ENCODE measurements around the gene TAGLN2. TPM values are rescaled to one million over a fixed set of nuclear protein-coding genes. Genes with fewer than 3 reads are reported as not detected.

TAGLN2 gene
- total and polyA plus RNA-seq, 10 of the 15 experiments (the other 5 are each of a cell fraction or from before 2014, with no cell fraction given): 155 to 611 (median 363) TPM

DNA sequence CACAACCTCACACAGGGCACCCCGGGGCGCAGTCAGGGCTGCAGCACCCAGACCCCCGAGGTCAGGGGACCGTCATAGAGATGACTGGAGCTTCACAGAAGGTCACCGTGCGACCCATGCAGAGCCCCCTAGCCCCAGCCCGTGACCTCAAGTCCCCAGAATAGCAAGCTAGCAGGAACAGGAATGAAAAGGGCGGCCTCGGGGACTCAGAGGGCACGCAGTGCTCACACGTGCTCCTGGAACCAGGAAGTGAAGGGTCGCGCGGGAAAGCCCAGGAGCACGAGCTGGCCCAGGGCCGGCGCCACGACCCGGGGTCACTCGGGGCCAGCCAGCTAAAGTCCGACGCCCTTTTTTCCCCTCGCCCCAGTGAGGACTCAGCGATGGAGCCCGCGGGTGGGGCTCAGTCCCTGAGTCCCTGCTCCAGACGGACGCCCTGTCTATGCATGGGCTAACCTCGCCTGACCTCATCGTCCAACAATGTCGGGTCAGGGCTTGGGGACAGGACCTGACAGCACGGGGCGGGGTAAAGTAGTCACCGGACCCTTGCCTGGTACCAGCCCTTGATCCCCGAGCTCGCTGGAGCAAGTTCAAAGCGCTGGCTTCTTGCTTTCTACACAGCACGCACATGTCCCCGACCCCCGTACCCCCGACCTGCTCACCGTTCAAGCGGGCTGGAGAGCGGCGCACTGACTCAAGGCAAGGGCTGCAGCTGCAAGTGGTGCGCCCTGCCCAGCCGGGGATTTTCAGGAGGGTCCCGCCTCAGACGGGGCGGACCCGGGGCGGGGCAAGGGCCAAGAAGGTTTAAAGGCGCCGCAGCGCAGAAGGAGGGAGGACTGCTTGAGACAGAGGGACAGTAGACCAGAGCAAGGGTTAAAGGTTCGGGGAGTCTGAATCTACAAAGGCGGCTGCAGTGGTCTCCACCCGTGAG lies at the start of gene TAGLN2 (continued):
- TF ChIP-seq ZNF217 (IDR thresholded peaks at IDR 0.05) (no peak), RCOR1 (conservative IDR thresholded peaks at IDR 0.05; ENCODE audit: low read depth, low read length) (no peak), MTA3 (IDR thresholded peaks at IDR 0.05; ENCODE audit: borderline replicate concordance, low read length) (no peak), SPI1 (IDR thresholded peaks at IDR 0.05; ENCODE audit: borderline replicate concordance, insufficient read depth, low read depth, low read length) (peak; percentile 16; the same call in 1 of the 2 replicates), STAT3 (IDR thresholded peaks at IDR 0.05; ENCODE audit: low read depth, low read length) (no peak), CUX1 (IDR thresholded peaks at IDR 0.05; ENCODE audit: insufficient replicate concordance, low read depth, low read length) (no peak), MAX (IDR thresholded peaks at IDR 0.05; ENCODE audit: low read depth, low read length) (peak; percentile 80), IKZF1 (conservative IDR thresholded peaks at IDR 0.05) (no peak; the same call in none of the 2 replicates), ZNF207 (IDR thresholded peaks at IDR 0.05; ENCODE audit: borderline replicate concordance) (0 out of 2 replicates have a peak, but pooled peaks have one; percentile 34), NR2F1 (conservative IDR thresholded peaks at IDR 0.05) (peak; percentile 80), POU2F2 (IDR thresholded peaks at IDR 0.05; ENCODE audit: borderline replicate concordance, low read depth, low read length) (peak; percentile 91; the same call in 2 of the 3 replicates), POLR2AphosphoS5 (IDR thresholded peaks at IDR 0.05; ENCODE audit: low read length) (peak; percentile 98), LARP7 (IDR thresholded peaks at IDR 0.05) (peak; percentile 81), WRNIP1 (IDR thresholded peaks at IDR 0.05; ENCODE audit: borderline replicate concordance, low read depth, low read length) (no peak), ZNF24 (IDR thresholded peaks at IDR 0.05) (no peak), CREB1 (IDR thresholded peaks at IDR 0.05; ENCODE audit: low read depth) (no peak; the same call in 1 of the 2 replicates)
- TF ChIP-seq, protein P1, sequence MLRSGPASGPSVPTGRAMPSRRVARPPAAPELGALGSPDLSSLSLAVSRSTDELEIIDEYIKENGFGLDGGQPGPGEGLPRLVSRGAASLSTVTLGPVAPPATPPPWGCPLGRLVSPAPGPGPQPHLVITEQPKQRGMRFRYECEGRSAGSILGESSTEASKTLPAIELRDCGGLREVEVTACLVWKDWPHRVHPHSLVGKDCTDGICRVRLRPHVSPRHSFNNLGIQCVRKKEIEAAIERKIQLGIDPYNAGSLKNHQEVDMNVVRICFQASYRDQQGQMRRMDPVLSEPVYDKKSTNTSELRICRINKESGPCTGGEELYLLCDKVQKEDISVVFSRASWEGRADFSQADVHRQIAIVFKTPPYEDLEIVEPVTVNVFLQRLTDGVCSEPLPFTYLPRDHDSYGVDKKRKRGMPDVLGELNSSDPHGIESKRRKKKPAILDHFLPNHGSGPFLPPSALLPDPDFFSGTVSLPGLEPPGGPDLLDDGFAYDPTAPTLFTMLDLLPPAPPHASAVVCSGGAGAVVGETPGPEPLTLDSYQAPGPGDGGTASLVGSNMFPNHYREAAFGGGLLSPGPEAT (IDR thresholded peaks at IDR 0.05; ENCODE audit: low read depth): peak; percentile 87
- TF ChIP-seq, protein P2, sequence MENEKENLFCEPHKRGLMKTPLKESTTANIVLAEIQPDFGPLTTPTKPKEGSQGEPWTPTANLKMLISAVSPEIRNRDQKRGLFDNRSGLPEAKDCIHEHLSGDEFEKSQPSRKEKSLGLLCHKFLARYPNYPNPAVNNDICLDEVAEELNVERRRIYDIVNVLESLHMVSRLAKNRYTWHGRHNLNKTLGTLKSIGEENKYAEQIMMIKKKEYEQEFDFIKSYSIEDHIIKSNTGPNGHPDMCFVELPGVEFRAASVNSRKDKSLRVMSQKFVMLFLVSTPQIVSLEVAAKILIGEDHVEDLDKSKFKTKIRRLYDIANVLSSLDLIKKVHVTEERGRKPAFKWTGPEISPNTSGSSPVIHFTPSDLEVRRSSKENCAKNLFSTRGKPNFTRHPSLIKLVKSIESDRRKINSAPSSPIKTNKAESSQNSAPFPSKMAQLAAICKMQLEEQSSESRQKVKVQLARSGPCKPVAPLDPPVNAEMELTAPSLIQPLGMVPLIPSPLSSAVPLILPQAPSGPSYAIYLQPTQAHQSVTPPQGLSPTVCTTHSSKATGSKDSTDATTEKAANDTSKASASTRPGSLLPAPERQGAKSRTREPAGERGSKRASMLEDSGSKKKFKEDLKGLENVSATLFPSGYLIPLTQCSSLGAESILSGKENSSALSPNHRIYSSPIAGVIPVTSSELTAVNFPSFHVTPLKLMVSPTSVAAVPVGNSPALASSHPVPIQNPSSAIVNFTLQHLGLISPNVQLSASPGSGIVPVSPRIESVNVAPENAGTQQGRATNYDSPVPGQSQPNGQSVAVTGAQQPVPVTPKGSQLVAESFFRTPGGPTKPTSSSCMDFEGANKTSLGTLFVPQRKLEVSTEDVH (IDR thresholded peaks at IDR 0.05; ENCODE audit: low read depth, partially characterized antibody): peak; percentile 38

Measured in GM12878 (cell line).